Mononuclear cell (primary cell): ENCODE data around the gene C19orf25. TPM values are rescaled to one million over a fixed set of nuclear protein-coding genes. Genes with fewer than 3 reads are reported as not detected.
"Not testable (repeated sequence)": the region's sequence is repeated elsewhere in the genome, so short reads cannot be mapped to it uniquely, and the experiment has no call there.

Experiments
- H3K27me3 ChIP-seq: 2 replicates; pipeline ENCODE4 v1.6.0; 2011; ENCODE audit warnings: low read length, control low read depth; ENCODE audit not compliant: insufficient read depth
- H3K4me1 ChIP-seq: 2 replicates; pipeline ENCODE4 v1.5.1; 2011; ENCODE audit warnings: mild to moderate bottlenecking, low read length, control low read depth; ENCODE audit not compliant: insufficient read depth
- H3K4me3 ChIP-seq: 2 replicates; pipeline ENCODE4 v1.5.1; 2011; ENCODE audit warnings: mild to moderate bottlenecking, low read length, moderate library complexity
- H3K9me3 ChIP-seq: 2 replicates; pipeline ENCODE4 v1.5.1; 2011; ENCODE audit warnings: low read depth, mild to moderate bottlenecking, control low read depth, low read length
- total RNA-seq: library from RNA; depleted of rRNA; stranded (reverse); fragments of >200 nt; gene quantifications from one replicate; pipeline ENCODE4 v1.2.3, GENCODE V29; 2012

Gene C19orf25
- total RNA-seq, 1 donor, result 11.4 TPM

DNA sequence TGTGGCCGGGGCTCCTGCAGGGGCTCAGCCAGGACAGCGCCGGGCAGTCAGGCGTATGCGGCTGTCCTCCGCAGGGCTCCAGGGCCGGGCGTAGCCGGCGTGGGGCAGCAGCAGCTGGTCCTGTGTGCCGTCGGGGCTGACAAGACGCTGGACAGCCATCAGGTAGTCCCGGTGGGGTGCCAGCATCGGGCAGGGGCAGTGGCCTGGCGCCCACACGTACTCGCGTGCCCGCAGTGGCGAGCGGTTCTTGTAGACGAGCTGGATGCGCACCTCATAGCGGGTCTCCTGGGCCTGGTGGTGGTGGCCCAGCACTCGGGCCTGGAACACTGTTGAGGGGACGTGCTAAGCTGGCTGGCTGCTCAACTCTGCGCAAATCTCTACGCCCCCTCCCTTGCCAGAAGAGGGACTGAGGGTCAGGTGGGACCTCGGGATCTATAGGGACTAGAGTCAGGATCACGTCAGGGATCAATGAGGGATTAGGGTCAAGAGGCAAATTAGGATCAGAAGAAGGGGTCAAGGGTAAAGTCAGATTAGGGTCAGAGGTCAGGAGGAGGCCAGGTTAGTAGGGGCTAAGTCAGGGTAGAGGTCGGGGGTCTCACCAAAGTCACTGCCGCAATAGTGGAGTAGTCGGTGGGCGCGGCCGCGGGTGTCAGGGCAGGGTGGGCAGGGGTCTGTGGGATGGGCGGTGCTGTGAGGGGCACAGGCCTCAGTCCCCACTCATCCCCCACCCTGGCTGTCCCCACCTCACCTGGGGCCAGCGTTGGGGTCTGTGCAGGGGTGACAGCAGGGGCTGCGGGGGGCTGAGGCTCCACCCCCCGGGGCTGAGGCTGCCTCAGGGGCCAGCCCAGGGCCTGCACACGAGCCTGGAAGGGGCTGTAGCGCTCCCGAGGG lies 27.2 kb upstream of the C19orf25 start:
- Histone ChIP-seq H3K4me1 (peaks cover 20% of the 10 kb centered on the region), H3K27me3 (peaks cover 16% of the 10 kb centered on the region), H3K4me3 (no peak overlapping the region), H3K9me3 (no peaks in the 10 kb centered on the region)

- no peak overlapping the region for H3K4me3 ChIP-seq
- H3K27me3 ChIP-seq, result peaks cover 15% of the 10 kb centered on the region
- H3K9me3 ChIP-seq, result no peaks in the 10 kb centered on the region
- H3K4me1 ChIP-seq, result peaks cover 20% of the 10 kb centered on the region
Observed at GRCh38 chr19:1505012-1505411, 26.0 kb upstream of the C19orf25 start.

GRCh38 chr19:1503925-1504773 lies 25.1 kb upstream of the C19orf25 start:
- Histone ChIP-seq H3K4me3 (no peak overlapping the region), H3K27me3 (peaks cover 12% of the 10 kb centered on the region), H3K4me1 (peaks cover 20% of the 10 kb centered on the region), H3K9me3 (no peaks in the 10 kb centered on the region)

DNA sequence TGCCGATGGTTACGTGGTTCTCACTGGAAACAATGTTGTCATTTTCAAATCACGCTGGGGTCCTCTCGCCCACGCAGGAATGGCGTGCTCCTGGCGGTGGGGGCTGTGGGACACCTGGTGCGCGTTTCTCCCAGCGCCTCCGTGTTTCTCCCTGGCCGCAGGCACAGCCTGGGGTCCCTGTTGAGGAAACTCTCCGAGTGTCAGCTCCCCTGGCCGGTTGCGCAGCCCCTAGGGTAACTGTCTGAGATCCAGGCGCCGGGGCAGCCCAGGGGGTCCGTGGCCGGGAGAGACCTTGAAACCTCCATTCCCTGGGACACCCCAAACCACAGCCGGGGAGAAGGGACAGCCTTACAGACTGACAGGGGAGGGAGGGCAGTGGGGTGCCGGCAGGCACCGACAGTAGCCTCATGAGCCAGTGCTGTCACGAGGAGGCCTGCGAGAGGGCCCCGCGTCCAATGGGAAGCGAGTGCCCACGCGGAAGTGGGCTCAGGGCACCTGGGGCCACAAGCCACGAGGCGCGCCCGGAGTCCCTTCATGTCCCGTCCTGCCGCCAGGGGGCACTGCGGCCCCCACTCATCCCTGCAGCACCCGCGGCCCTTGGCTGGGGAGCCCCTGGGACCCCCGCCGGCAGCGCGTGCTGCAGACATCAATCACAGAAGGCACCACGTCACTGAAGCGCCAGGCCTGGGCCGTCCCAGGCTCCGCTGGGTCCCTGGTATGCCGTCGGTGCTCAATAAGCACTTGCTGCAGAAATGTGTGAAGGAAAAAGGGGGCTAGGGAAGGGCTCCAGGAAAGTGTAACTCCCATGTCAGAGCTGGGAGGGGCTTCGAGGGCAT lies 24.3 kb upstream of the C19orf25 start:
- Histone ChIP-seq H3K9me3 (no peaks in the 10 kb centered on the region), H3K4me3 (no peak overlapping the region), H3K4me1 (peaks cover 17% of the 10 kb centered on the region), H3K27me3 (peaks cover 9% of the 10 kb centered on the region)

DNA sequence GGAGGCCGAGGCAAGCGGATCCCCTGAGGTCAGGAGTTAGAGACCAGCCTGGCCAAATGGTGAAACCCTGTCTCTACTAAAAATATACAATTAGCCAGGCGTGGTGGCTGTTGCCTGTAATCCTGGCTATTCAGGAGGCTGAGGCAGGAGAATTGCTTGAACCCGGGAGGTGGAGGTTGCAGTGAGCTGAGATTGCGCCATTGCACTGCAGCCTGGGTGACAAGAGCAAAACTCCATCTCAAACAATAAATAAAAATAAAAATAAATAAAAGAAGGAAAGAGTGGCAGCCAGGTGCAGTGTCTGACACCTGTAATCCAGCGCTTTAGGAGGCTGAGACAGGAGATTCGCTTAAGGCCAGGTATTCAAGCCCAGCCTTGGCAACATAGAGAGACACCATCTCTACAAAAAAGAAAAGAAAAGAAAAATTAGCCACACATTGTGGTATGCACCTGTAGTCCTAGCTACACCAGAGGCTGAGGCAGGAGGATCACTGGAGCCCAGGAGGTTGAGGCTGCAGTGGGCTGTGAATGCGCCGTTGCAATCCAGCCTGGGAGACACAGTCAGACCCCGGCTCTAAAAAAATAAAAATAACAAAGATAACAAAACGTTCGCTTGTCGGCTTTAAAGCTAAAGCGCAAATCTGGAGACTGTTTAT lies 23.5 kb upstream of the C19orf25 start:
- Histone ChIP-seq H3K9me3 (no peaks in the 10 kb centered on the region), H3K4me1 (peaks cover 12% of the 10 kb centered on the region), H3K27me3 (peaks cover 9% of the 10 kb centered on the region), H3K4me3 (no peak overlapping the region)

DNA sequence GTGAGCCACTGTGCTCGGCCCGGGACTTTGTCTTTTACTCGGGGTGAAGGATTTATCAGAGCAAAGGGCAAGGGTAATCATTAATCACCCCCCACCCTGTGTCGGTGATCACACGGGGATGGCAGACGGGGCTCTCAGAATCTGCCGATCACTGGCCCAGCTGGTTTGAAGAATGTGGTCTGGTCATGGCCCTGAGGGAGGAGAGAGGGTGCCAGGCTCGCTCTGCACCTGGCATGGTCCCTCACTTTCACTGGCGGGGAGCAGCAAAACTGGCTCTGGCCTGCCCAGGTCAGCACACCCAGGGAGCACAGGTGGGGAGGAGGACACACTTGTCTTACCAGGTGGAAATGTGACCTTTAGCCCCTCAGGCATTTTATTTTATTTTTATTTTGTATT lies 22.2 kb upstream of the C19orf25 start:
- peaks cover 7% of the 10 kb centered on the region for H3K4me1 ChIP-seq
- no peaks in the 10 kb centered on the region for H3K9me3 ChIP-seq
- peaks cover 9% of the 10 kb centered on the region for H3K27me3 ChIP-seq
- no peak overlapping the region for H3K4me3 ChIP-seq

GRCh38 chr19:1499231-1499630 lies 20.2 kb upstream of the C19orf25 start:
- H3K4me3 ChIP-seq, H3K9me3 ChIP-seq, H3K27me3 ChIP-seq, H3K4me1 ChIP-seq: not testable (repeated sequence)

- H3K9me3 ChIP-seq, result no peaks in the 10 kb centered on the region
- no peaks in the 10 kb centered on the region for H3K4me1 ChIP-seq
- no peak overlapping the region for H3K4me3 ChIP-seq
- no peaks in the 10 kb centered on the region for H3K27me3 ChIP-seq
Observed at GRCh38 chr19:1497578-1498235, 18.7 kb upstream of the C19orf25 start.

GRCh38 chr19:1496714-1497577 lies 17.9 kb upstream of the C19orf25 start:
- H3K4me1 ChIP-seq, result no peaks in the 10 kb centered on the region
- no peak overlapping the region for H3K4me3 ChIP-seq
- no peaks in the 10 kb centered on the region for H3K27me3 ChIP-seq
- no peaks in the 10 kb centered on the region for H3K9me3 ChIP-seq

- Histone ChIP-seq H3K4me1 (peaks cover 7% of the 10 kb centered on the region), H3K4me3 (no peak overlapping the region), H3K9me3 (no peaks in the 10 kb centered on the region), H3K27me3 (no peaks in the 10 kb centered on the region)
Observed at GRCh38 chr19:1495799-1496713, 17.0 kb upstream of the C19orf25 start.

DNA sequence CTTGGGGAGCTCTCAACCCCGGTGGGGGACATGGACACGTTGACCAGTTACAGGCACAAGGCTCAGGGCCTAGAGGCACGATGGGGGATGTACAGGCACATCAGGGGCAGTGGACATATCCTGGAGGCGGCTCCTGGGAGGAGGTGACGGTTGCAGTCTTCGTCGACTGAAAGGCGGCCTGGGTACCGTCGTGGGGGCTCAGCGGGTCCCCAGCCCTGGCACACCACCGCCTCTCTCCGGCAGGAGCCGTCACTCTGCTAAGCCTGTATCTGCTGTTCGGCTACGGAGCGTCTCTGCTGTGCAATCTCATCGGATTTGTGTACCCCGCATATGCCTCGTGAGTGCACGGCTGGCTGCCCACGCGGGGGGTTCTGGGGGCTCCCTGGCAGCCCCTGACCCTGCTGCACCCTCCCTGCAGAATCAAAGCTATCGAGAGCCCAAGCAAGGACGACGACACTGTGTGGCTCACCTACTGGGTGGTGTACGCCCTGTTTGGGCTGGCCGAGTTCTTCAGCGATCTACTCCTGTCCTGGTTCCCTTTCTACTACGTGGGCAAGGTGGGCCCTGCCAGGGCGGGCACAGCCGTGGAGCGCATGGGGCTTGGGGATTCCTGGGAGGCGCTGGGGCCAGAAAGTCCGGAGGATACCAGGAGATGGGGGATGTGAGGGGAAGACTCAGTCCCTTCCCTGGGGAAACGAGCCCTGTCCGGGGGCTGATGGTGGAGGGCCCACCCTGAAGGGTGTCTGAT lies 16.2 kb upstream of the C19orf25 start:
- Histone ChIP-seq H3K4me3 (no peak overlapping the region), H3K9me3 (no peaks in the 10 kb centered on the region), H3K27me3 (no peaks in the 10 kb centered on the region), H3K4me1 (peaks cover 8% of the 10 kb centered on the region)
